K562 (cell line): ENCODE data around the gene C1QA. TPM values are rescaled to one million over a fixed set of nuclear protein-coding genes. Genes with fewer than 3 reads are reported as not detected.
A peak's percentile ranks its signal among the peaks of the same experiment; 100 is the strongest.

Experiments
- ATAC-seq: fragments of 200-7000 bp; cut with Tn5 transposase; 3 replicates; pipeline ENCODE4 v1.9.1; 2020; ENCODE audit warnings: moderate library complexity
- BruUV-seq: library from RNA; stranded (reverse); fragments of 400-500 nt; replicated peaks from 2 replicates; lab custom pipeline; 2021; lab: Mats Ljungman, UMichigan
- CTCF ChIA-PET: fragments of 300-600 bp; formaldehyde crosslinking; extraction: SDS; loops from one replicate; lab custom pipeline; 2021; ENCODE audit warnings: low intra/inter-chr PET ratio; lab: Yijun Ruan, JAX
- POLR2A ChIA-PET: fragments of 300-600, 350-650 bp; sonication (Branson Sonifier 250); formaldehyde crosslinking; extraction: SDS; loops from one replicate; lab custom pipeline; 2021; ENCODE audit warnings: antibody characterized with exemption, inconsistent platforms; lab: Yijun Ruan, JAX
- DNase-seq, 4 experiments: peaks; one replicate each; pipeline versions ENCODE4 v3.0.0 to v3.0.0-alpha.2; 2011 to 2018; ENCODE audit warnings: low spot score in 3 of 4, mixed read lengths in 3 of 4; ENCODE audit errors: extremely low read depth in 1 of 4
- FAIRE-seq: peaks from 2 replicates; lab custom pipeline; 2011; peaks lifted over from hg19 to GRCh38; lab: Jason Lieb, UNC
- H2AFZ ChIP-seq: 2 replicates; pipeline ENCODE4 v1.6.0; 2011; ENCODE audit warnings: low read depth, low read length, control low read depth, inconsistent platforms
- H3K27ac ChIP-seq: fragments of 200-600 bp; 3 replicates; pipeline ENCODE4 v1.8.0; 2011; ENCODE audit warnings: low read depth, mild to moderate bottlenecking, control low read depth, inconsistent platforms, low read length, moderate library complexity, mixed read lengths; ENCODE audit errors: extremely low read depth
- H3K27me3 ChIP-seq, 2 experiments: fragments of 300-600 bp in 1 of 2; 2 replicates in 1 of 2; 3 replicates in 1 of 2; pipeline versions ENCODE4 v1.6.0 to v1.8.0; 2011; ENCODE audit warnings: inconsistent platforms in 2 of 2, low read length in 2 of 2, mild to moderate bottlenecking in 1 of 2, mixed read lengths in 1 of 2, moderate library complexity in 1 of 2; ENCODE audit not compliant: control insufficient read depth in 2 of 2, insufficient read depth in 2 of 2
- H3K36me3 ChIP-seq: fragments of 300-600 bp; 3 replicates; pipeline ENCODE4 v1.8.0; 2011; ENCODE audit warnings: mild to moderate bottlenecking, low read length, inconsistent platforms; ENCODE audit not compliant: control insufficient read depth, insufficient read depth
- H3K4me1 ChIP-seq, 2 experiments: fragments of 200-600 bp in 1 of 2; replicated peaks in 1 of 2; 2 replicates in 1 of 2; 3 replicates in 1 of 2; pipeline versions ENCODE4 v1.5.1 to v1.8.0; 2011; ENCODE audit warnings: inconsistent platforms in 2 of 2, low read length in 2 of 2, mild to moderate bottlenecking in 1 of 2, mixed read lengths in 1 of 2, moderate library complexity in 1 of 2; ENCODE audit not compliant: control insufficient read depth in 2 of 2, insufficient read depth in 2 of 2
- H3K4me2 ChIP-seq: 2 replicates; pipeline ENCODE4 v1.6.1; 2011; ENCODE audit warnings: low read length, control low read depth, inconsistent platforms, mixed read lengths; ENCODE audit not compliant: insufficient read depth
- H3K4me3 ChIP-seq: fragments of 200-600 bp; sonication (generic), shearing (Covaris generic); 2 replicates; pipeline ENCODE4 v1.5.1; 2016; ENCODE audit warnings: control low read depth, inconsistent platforms
- H3K79me2 ChIP-seq: fragments of 200-600 bp; 3 replicates; pipeline ENCODE4 v1.8.0; 2011; ENCODE audit warnings: low read length, inconsistent platforms; ENCODE audit not compliant: control insufficient read depth, insufficient read depth
- H3K9ac ChIP-seq, 2 experiments: 2 replicates each; pipeline versions ENCODE4 v1.6.0 to v1.6.1; 2011; ENCODE audit warnings: low read depth in 2 of 2, low read length in 2 of 2, control low read depth in 1 of 2, inconsistent platforms in 1 of 2, mild to moderate bottlenecking in 1 of 2, mixed read lengths in 1 of 2; ENCODE audit not compliant: insufficient read depth in 1 of 2
- H3K9me1 ChIP-seq: one replicate; pipeline ENCODE4 v1.6.0; 2011; ENCODE audit warnings: inconsistent platforms, mild to moderate bottlenecking, low read length, moderate library complexity; ENCODE audit not compliant: control insufficient read depth, insufficient read depth
- H3K9me3 ChIP-seq: replicated peaks from 2 replicates; pipeline ENCODE4 v1.5.1; 2011; ENCODE audit warnings: low read depth, low read length, inconsistent platforms; ENCODE audit not compliant: control insufficient read depth, insufficient read depth
- H4K20me1 ChIP-seq: replicated peaks from 2 replicates; pipeline ENCODE4 v1.6.1; 2011; ENCODE audit warnings: low read length, inconsistent platforms, mixed read lengths; ENCODE audit not compliant: control insufficient read depth, insufficient read depth
- BCOR ChIP-seq: fragments of 450-650 bp; IDR thresholded peaks from 2 replicates; pipeline ENCODE4 v1.6.1; 2016
- CEBPG ChIP-seq, 3 experiments: fragments of 200-800 bp in 1 of 3; sonication (Bioruptor generic) in 1 of 3; sonication (generic) in 1 of 3; formaldehyde crosslinking in 1 of 3; IDR thresholded peaks in 2 of 3; conservative IDR thresholded peaks in 1 of 3; 2 replicates each; pipeline versions ENCODE4 v1.6.1 to v1.8.0; 2016 to 2022; ENCODE audit warnings: missing compliant biosample characterization in 2 of 3, missing genetic modification characterization in 2 of 3, mild to moderate bottlenecking in 1 of 3, missing genetic modification reagents in 1 of 3
- CTBP1 ChIP-seq: fragments of 450-650 bp; IDR thresholded peaks from 2 replicates; pipeline ENCODE4 v1.6.1; 2016; ENCODE audit warnings: borderline replicate concordance
- FOXA3 ChIP-seq, 2 experiments: fragments of 450-650 bp in 1 of 2; sonication (generic) in 1 of 2; formaldehyde crosslinking; IDR thresholded peaks in 1 of 2; conservative IDR thresholded peaks in 1 of 2; 2 replicates each; pipeline versions ENCODE4 v1.4.0 to v1.8.0; 2020 to 2022; ENCODE audit warnings: mild to moderate bottlenecking in 2 of 2, missing genetic modification reagents in 1 of 2
- L3MBTL2 ChIP-seq: fragments of 450-650 bp; IDR thresholded peaks from 2 replicates; pipeline ENCODE4 v1.6.1; 2016; ENCODE audit warnings: mild to moderate bottlenecking, moderate library complexity
- NCOR1 ChIP-seq: fragments of 450-650 bp; IDR thresholded peaks from 2 replicates; pipeline ENCODE4 v1.6.1; 2016; ENCODE audit warnings: mild to moderate bottlenecking, moderate library complexity
- PCBP2 ChIP-seq: fragments of 200-400 bp; formaldehyde crosslinking; IDR thresholded peaks from 2 replicates; pipeline ENCODE4 v1.6.1; 2018; ENCODE audit warnings: low read length, low read depth, mild to moderate bottlenecking, moderate library complexity; ENCODE audit not compliant: poor library complexity, severe bottlenecking
- POLR2A ChIP-seq: fragments of 450-650 bp; conservative IDR thresholded peaks from 2 replicates; pipeline ENCODE4 v1.6.1; 2016
- RBM25 ChIP-seq: fragments of 200-400 bp; formaldehyde crosslinking; IDR thresholded peaks from 2 replicates; pipeline ENCODE4 v1.6.1; 2018; ENCODE audit warnings: low read length, low read depth, moderate library complexity; ENCODE audit not compliant: severe bottlenecking
- RNF2 ChIP-seq: sonication (generic); IDR thresholded peaks from 2 replicates; pipeline ENCODE4 v1.6.1; 2016
- SMARCA5 ChIP-seq: fragments of 450-650 bp; IDR thresholded peaks from 2 replicates; pipeline ENCODE4 v1.6.1; 2016
- ZNF274 ChIP-seq: IDR thresholded peaks from 2 replicates; pipeline ENCODE4 v1.6.1; 2011; ENCODE audit warnings: low read depth, mild to moderate bottlenecking, low read length, moderate library complexity, borderline replicate concordance
- ZNF695 ChIP-seq: fragments of 450-650 bp; formaldehyde crosslinking; IDR thresholded peaks from 2 replicates; pipeline ENCODE4 v1.4.0; 2020; ENCODE audit warnings: mild to moderate bottlenecking, moderate library complexity
- WGBS: fragments of 100-300 bp; shearing (Covaris generic); methylation state at CpG from one replicate; pipeline ENCODE4 v1.1.6; 2016; ENCODE audit warnings: low coverage, mixed read lengths; ENCODE audit not compliant: insufficient coverage; ENCODE audit errors: missing lambda C conversion rate; 5-methylcytosine and 5-hydroxymethylcytosine counted together
- in situ Hi-C: fragments of 300-500 bp; cut with MboI; formaldehyde crosslinking; loops from 4 replicates; pipeline ENCODE4 v1.15.0; 2018; ENCODE audit warnings: inconsistent platforms, mixed read lengths
- intact Hi-C: fragments of 100-400 bp; cut with micrococcal nuclease; formaldehyde crosslinking; loops from 2 replicates; pipeline ENCODE4 v1.14.2; 2022
- polyA plus RNA-seq, 8 experiments: library from polyadenylated mRNA; depleted of rRNA in 4 of 8; stranded (reverse) in 5 of 8; unstranded in 3 of 8; fragments of >200 nt; fragmentation: Nextera tagmentation in 2 of 8; fragmentation: Illumina TruSeq in 1 of 8; extraction: Ambion mirVana in 2 of 8; extraction: Trizol in 1 of 8; gene quantifications; 2 replicates each; pipeline versions ENCODE4 v1.2.1 to v1.2.3, GENCODE V29; 2011 to 2014; ENCODE audit warnings: inconsistent platforms in 1 of 8, missing spikeins in 1 of 8
- total RNA-seq, 7 experiments: library from RNA; depleted of rRNA in 6 of 7; stranded (reverse); fragments of >200 nt in 6 of 7; fragmentation: Illumina TruSeq in 2 of 7; extraction: Trizol in 2 of 7; gene quantifications; 2 replicates each; pipeline versions ENCODE4 v1.2.1 to v1.2.3, GENCODE V29; 2011 to 2021; ENCODE audit warnings: low replicate concordance in 1 of 7
- TF ChIP-seq, protein P1 (sequence below): sonication (generic); IDR thresholded peaks from 2 replicates; pipeline ENCODE4 v1.6.1; 2016

Gene C1QA
- total and polyA plus RNA-seq, 9 of the 15 experiments (the other 6 are each of a cell fraction or from before 2014, with no cell fraction given): 0.71 TPM; not detected in 8

DNA sequence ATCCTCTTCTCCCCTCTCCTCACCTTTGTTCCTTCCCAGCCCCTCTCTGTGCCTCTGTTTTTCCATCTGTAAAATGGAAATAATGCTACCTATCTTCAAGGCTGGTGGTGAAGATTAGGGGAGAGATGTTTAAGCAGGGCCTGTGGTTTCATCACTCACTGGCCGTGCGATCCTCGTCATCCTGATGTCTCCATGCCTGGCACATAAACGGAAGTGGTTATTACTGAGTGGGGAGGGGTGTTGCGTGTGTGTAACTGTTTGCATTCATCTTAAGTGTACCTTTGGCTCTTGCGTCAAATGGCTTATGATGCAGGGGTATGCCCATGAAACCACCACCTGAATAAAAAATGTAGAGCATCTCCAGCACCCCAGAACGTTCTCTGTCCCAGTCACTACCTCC lies 17.2 kb upstream of the C1QA start:
- Histone ChIP-seq H2AFZ (no peak overlapping the region), H3K9me3 (no peaks in the 10 kb centered on the region), H3K79me2 (no peaks in the 10 kb centered on the region), H3K27me3 (peaks cover 27 to 71% of the 10 kb centered on the region in 2 experiments; a peak in 4 of 5 replicates), H3K4me3 (no peak overlapping the region), H3K9ac (no peak overlapping the region), H3K4me1 (peaks cover 0 to 7% of the 10 kb centered on the region in 2 experiments; a peak in 1 of 5 replicates), H3K36me3 (no peaks in the 10 kb centered on the region), H4K20me1 (peaks cover 10% of the 10 kb centered on the region; the same call in 1 of the 2 replicates), H3K4me2 (no peak overlapping the region), H3K27ac (no peak overlapping the region), H3K9me1 (no peaks in the 10 kb centered on the region)
- in situ Hi-C loops: no loop called here
- no peak for ATAC-seq
- ChIA-PET POLR2A (interaction anchor here (1.1 kb wide), 1 partner anchor 59 kb away, joined by 3 read pairs; no protein-coding TSS in a partner anchor), CTCF (interaction anchor here (0.6 kb wide), 2 partner anchors 336 to 1132 kb away, joined by 3 read pairs; no protein-coding TSS in a partner anchor)
- no peak for DNase-seq
- WGBS: 0% methylated on average over 7 of the region's 7 CpGs
- intact Hi-C loops: no loop called here
- FAIRE-seq: no peak
- BruUV-seq: no TSS peak
- TF ChIP-seq, protein P1, sequence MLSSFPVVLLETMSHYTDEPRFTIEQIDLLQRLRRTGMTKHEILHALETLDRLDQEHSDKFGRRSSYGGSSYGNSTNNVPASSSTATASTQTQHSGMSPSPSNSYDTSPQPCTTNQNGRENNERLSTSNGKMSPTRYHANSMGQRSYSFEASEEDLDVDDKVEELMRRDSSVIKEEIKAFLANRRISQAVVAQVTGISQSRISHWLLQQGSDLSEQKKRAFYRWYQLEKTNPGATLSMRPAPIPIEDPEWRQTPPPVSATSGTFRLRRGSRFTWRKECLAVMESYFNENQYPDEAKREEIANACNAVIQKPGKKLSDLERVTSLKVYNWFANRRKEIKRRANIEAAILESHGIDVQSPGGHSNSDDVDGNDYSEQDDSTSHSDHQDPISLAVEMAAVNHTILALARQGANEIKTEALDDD: no peak
- TF ChIP-seq ZNF695 (CRISPR knock-in tag): no peak
- no peak for TF ChIP-seq FOXA3 (CRISPR knock-in tag; conservative IDR thresholded peaks at IDR 0.05 in 1 of 2, IDR thresholded peaks at IDR 0.05 in 1 of 2)
- no peak for TF ChIP-seq RNF2
- TF ChIP-seq RBM25: peak; percentile 26
- TF ChIP-seq ZNF274: no peak
- no peak for TF ChIP-seq CTBP1
- no peak for TF ChIP-seq NCOR1
- no peak for TF ChIP-seq L3MBTL2
- TF ChIP-seq PCBP2: no peak
- no peak for TF ChIP-seq POLR2A
- TF ChIP-seq BCOR: 0 out of 2 replicates have a peak, but pooled peaks have one; percentile 51
- 0 out of 2 replicates have a peak, but pooled peaks have one; percentile 38 for TF ChIP-seq CEBPG (CRISPR knock-in tag; IDR thresholded peaks at IDR 0.05)
- 0 out of 4 replicates have a peak, but pooled peaks of 1 of the 2 experiments have one; percentile 18 for TF ChIP-seq CEBPG (tag; conservative IDR thresholded peaks at IDR 0.05 in 1 of 2, IDR thresholded peaks at IDR 0.05 in 1 of 2)
- 0 out of 2 replicates have a peak, but pooled peaks have one; percentile 40 for TF ChIP-seq SMARCA5
